Activated CD4-positive, CD25-positive, alpha-beta regulatory T cell (primary cell): ENCODE measurements around the gene E2F1.
"Not testable (repeated sequence)": the region's sequence is repeated elsewhere in the genome, so short reads cannot be mapped to it uniquely, and the experiment has no call there.

Source experiments
- DNase-seq, 4 experiments: peaks; one replicate each; lab custom pipeline; 2025; lab: John Stamatoyannopoulos, UW

The E2F1 gene

DNA sequence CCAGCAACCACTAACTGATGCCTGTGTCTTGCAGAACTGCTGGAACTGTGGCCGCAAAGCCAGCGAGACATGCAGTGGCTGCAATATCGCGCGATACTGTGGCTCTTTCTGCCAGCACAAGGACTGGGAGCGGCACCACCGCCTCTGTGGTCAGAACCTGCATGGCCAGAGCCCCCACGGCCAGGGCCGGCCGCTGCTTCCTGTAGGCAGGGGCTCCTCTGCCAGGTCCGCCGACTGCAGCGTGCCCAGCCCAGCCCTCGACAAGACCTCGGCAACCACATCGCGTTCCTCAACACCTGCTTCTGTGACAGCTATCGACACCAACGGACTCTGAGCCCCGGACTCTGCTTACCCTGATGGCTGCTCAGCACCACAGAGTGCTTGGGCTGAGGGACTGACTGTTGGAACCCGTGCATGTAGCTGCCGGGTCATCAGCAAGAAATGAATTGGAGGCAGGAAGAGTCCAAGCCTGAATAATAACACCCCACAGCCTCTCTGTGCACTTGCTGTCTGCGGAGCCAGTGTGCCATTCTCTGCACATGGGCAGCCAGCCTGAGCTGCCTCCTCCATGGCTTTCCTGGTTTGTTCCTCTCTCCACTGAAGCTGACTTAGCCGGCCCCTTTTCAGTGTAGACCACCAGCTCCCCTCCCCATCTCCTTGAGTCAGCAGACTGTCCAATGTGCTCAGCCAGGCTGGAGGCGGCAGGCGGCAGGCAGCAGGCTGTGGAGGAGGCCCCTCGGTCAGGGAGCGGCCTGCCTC is 41.7 kb downstream of the E2F1 start:
- DNase-seq: no peak

DNA sequence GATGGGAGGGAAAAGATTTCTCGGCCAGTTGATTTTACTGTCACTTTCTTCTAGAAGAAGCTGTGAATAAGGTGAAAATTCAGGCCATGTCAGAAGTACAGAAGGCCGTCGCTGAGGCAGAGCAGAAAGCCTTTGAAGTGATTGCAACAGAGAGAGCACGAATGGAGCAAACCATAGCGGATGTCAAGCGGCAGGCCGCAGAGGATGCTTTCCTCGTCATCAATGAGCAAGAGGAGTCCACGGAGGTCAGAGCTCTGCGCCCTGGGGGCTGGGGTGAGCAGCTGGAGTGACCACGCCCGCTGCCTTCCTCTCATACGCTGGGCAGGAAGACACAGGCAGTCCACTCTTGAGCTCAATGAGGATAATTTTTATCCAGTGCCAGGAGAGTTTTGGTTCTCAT is 45.9 kb downstream of the E2F1 start:
- no peak for DNase-seq

GRCh38 chr20:33636776-33637175 is 49.4 kb downstream of the E2F1 start:
- DNase-seq: no peak

DNA sequence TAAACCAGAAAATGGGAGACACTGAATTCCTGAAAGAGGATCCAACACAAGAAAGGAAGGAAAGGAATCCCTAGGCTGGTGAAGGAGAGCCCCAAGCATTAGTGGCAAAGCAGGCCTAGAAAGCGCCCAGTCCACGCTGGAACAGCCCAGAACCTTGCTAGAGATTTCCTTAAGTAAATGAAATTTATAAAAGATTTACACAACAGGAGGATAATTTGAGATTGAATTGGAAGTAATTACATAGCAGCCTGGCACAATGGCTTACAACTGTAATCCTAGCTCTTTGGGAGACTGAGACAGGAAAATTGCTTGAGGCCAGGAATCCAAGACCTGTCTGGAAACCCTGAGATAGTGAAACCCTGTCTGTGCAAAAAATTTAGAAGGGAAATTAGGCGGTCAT is 50.8 kb downstream of the E2F1 start:
- DNase-seq: no peak

GRCh38 chr20:33631910-33632309 is 54.3 kb downstream of the E2F1 start:
- DNase-seq: not testable (repeated sequence)

GRCh38 chr20:33630507-33630906 is 55.7 kb downstream of the E2F1 start:
- DNase-seq: no peak

DNA sequence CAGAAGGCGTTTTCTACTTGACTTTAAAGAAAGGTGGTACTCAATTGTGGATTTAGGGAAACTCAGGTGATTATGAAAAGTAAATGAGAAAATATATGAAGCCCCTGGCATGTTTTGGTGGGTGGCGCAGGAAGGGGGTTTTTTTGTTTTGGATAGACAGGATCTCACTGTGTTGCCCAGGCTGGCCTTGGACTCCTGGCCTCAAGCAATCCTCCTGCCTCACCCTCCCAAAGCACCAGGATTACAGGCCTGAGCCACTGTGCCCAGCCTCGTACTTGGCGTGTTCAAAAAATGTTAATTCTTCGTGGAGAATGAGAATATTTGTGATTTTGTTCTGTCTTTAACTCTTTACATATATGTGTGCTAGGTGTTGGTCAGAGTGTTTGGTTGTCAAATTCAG is 56.2 kb downstream of the E2F1 start:
- no peak for DNase-seq

DNA sequence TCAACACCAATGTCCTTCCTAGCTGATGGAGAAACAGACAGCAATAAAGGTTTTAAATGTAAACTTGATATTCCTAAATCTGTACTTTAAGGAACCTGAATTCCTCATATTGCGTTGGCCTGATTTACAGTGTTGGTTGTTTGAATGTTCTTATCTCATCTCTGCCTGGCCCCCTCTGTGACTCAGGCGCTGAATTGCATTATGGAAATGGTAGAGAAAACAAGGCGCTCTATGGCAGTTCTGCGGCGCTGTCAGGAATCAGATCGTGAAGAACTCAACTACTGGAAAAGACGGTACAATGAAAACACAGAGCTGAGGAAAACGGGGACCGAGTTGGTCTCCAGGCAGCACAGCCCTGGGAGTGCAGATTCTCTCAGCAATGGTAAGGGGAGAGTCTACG is 56.7 kb downstream of the E2F1 start:
- DNase-seq: no peak

DNA sequence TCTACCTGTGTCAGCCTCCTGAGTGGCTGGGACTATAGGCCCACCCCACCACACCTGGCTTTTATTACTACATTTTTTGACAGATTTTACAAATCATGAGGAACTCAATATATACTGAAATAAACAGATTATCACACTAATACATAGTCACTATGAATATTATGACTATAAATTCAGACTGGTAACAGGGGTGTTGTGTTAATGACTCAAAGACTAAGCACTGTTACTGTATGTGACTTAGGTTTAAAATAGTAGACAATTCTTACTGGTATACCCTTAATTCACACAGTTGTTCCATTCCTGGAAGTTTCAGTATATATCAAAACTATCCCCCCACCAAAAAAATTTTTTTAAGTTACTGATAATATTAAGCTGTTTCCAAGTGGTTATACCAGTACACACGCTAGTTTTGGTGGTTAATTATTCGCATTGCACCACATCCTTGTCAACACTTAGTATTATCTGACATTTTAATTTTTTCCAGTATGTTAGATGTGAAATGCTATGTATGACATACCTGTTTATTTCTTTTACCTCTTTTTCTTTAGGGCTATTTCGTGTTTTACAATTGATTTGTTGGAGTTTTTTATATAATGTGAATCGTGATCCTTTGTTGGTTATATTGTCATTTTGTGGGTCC is 58.5 kb downstream of the E2F1 start:
- DNase-seq: no peak

DNA sequence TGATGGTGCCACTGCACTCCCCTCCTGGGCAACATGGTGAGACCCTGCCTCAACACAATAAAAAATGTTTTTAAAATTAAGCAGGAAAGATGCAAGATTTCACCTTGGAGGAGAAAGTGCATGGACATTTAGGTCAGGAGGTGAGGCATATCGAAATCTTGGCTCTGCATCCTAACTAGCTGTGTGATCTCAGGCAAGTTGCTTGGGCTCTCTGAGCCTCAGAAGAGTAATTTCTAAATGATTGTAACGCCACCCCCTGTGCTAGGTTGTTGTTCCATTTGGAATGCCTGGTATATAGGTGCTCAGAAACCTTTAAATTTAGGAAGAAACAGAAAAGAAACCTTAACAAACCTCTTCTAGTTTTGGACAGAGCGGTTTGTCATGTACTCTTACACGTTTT is 60.0 kb downstream of the E2F1 start:
- DNase-seq: no peak
